ENCODE measurements around the gene DSCAM. TPM values are rescaled to one million over a fixed set of nuclear protein-coding genes. Genes with fewer than 3 reads are reported as not detected.

DSCAM gene
- total RNA-seq, 1 experiment from 2014 or later, result 0.13 TPM

DNA sequence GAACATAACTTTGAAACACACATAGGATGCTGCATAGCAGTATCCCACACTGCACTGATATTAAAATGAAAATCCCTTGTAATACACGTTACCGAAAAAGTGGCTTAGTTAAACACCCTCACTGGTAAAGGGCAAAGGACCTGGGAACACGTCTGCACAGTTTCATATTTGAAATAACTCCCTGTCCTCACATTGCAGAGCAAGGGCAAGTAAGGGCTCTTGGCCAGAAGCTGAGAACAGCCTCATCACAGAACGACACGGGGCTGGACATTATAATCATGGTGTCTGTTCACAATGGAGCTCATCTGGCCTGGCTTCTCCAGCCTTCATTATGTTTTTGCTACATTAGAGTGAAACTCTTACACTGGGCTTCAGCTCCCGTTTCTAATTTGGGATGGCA, 772.8 kb downstream of the DSCAM start:
- TF ChIP-seq NR2C2 (CRISPR knock-in tag; IDR thresholded peaks at IDR 0.05) (no peak), ZMAT4 (CRISPR knock-in tag; IDR thresholded peaks at IDR 0.05) (no peak), NFATC4 (CRISPR knock-in tag; IDR thresholded peaks at IDR 0.05) (no peak), OVOL2 (CRISPR knock-in tag; IDR thresholded peaks at IDR 0.05; ENCODE audit: borderline replicate concordance) (no peak), TCF7 (CRISPR knock-in tag; IDR thresholded peaks at IDR 0.05; ENCODE audit: low read depth) (no peak), TEAD1 (CRISPR knock-in tag; IDR thresholded peaks at IDR 0.05) (no peak), GABPB1 (CRISPR knock-in tag; IDR thresholded peaks at IDR 0.05) (no peak), ETV6 (CRISPR knock-in tag; IDR thresholded peaks at IDR 0.05) (no peak), ELF4 (CRISPR knock-in tag; IDR thresholded peaks at IDR 0.05; ENCODE audit: low read depth) (no peak)
- TF ChIP-seq, protein P1, sequence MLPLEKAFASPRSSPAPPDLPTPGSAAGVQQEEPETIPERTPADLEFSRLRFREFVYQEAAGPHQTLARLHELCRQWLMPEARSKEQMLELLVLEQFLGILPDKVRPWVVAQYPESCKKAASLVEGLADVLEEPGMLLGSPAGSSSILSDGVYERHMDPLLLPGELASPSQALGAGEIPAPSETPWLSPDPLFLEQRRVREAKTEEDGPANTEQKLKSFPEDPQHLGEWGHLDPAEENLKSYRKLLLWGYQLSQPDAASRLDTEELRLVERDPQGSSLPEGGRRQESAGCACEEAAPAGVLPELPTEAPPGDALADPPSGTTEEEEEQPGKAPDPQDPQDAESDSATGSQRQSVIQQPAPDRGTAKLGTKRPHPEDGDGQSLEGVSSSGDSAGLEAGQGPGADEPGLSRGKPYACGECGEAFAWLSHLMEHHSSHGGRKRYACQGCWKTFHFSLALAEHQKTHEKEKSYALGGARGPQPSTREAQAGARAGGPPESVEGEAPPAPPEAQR (CRISPR knock-in tag; IDR thresholded peaks at IDR 0.05), result no peak
- TF ChIP-seq, protein P2, sequence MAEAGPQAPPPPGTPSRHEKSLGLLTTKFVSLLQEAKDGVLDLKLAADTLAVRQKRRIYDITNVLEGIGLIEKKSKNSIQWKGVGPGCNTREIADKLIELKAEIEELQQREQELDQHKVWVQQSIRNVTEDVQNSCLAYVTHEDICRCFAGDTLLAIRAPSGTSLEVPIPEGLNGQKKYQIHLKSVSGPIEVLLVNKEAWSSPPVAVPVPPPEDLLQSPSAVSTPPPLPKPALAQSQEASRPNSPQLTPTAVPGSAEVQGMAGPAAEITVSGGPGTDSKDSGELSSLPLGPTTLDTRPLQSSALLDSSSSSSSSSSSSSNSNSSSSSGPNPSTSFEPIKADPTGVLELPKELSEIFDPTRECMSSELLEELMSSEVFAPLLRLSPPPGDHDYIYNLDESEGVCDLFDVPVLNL (CRISPR knock-in tag; IDR thresholded peaks at IDR 0.05; ENCODE audit: borderline replicate concordance, low read depth), result no peak
- TF ChIP-seq, protein P3, sequence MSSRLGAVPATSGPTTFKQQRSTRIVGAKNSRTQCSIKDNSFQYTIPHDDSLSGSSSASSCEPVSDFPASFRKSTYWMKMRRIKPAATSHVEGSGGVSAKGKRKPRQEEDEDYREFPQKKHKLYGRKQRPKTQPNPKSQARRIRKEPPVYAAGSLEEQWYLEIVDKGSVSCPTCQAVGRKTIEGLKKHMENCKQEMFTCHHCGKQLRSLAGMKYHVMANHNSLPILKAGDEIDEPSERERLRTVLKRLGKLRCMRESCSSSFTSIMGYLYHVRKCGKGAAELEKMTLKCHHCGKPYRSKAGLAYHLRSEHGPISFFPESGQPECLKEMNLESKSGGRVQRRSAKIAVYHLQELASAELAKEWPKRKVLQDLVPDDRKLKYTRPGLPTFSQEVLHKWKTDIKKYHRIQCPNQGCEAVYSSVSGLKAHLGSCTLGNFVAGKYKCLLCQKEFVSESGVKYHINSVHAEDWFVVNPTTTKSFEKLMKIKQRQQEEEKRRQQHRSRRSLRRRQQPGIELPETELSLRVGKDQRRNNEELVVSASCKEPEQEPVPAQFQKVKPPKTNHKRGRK (CRISPR knock-in tag; IDR thresholded peaks at IDR 0.05; ENCODE audit: borderline replicate concordance), result no peak
- H3K4me3 Mint-ChIP-seq, result no peak overlapping the region
- ATAC-seq (no peak), DNase-seq (ENCODE audit: low spot score) (no peak)
- H3K4me1 Mint-ChIP-seq, result no peaks in the 10 kb centered on the region
- ChIA-PET CTCF (interaction anchor here (0.5 to 1.1 kb wide), 2 partner anchors 106 to 160 kb away, joined by 3 read pairs; no protein-coding TSS in a partner anchor), POLR2A (no interaction called here)
- no peaks in the 10 kb centered on the region for H3K36me3 Mint-ChIP-seq
- no peaks in the 10 kb centered on the region for H3K27me3 Mint-ChIP-seq (ENCODE audit: low read depth)
- H3K9me3 Mint-ChIP-seq, result no peaks in the 10 kb centered on the region
- no peak overlapping the region for H3K27ac Mint-ChIP-seq

DNA sequence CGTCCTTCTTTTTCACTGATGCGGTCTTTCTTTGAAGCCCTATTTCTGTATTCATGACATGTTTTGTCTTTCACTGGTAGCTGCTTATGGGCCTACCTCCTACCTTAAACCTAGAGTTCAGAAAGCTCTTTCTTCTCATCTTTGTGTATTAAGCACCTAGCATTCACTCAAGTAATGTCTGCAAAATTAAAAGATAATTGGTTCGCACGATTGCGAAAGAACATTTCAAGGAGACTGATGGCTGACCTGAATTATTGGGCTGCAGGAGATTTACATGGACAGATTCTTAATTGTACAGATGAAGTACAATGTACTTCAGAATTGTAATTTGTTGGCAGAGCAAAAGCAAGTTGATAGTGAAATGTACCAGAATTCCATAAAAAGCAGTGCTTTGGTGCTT, 773.3 kb downstream of the DSCAM start:
- ChIA-PET POLR2A (no interaction called here), CTCF (interaction anchor here (1.1 kb wide), 1 partner anchor 106 kb away, joined by 3 read pairs; no protein-coding TSS in a partner anchor)
- ATAC-seq (no peak), DNase-seq (ENCODE audit: low spot score) (no peak)
- Mint-ChIP-seq H3K9me3 (no peaks in the 10 kb centered on the region), H3K36me3 (no peaks in the 10 kb centered on the region), H3K27me3 (ENCODE audit: low read depth) (no peaks in the 10 kb centered on the region), H3K27ac (no peak overlapping the region), H3K4me3 (no peak overlapping the region), H3K4me1 (no peaks in the 10 kb centered on the region)
- no peak for TF ChIP-seq ATF3 (CRISPR knock-in tag; conservative IDR thresholded peaks at IDR 0.05)
- no peak for TF ChIP-seq ATF1 (CRISPR knock-in tag; IDR thresholded peaks at IDR 0.05)
- no peak for TF ChIP-seq TP53 (CRISPR knock-in tag; IDR thresholded peaks at IDR 0.05)
- no peak for TF ChIP-seq NFE2L1 (CRISPR knock-in tag; IDR thresholded peaks at IDR 0.05)
- TF ChIP-seq ATF2 (CRISPR knock-in tag; IDR thresholded peaks at IDR 0.05; ENCODE audit: borderline replicate concordance, low read depth), result no peak
- TF ChIP-seq SMAD4 (CRISPR knock-in tag; IDR thresholded peaks at IDR 0.05), result no peak
- TF ChIP-seq ERG (CRISPR knock-in tag; IDR thresholded peaks at IDR 0.05), result no peak
- no peak for TF ChIP-seq ATF6 (CRISPR knock-in tag; IDR thresholded peaks at IDR 0.05)
- TF ChIP-seq, protein P1 (CRISPR knock-in tag; IDR thresholded peaks at IDR 0.05), result no peak
- TF ChIP-seq NR3C1 (CRISPR knock-in tag; conservative IDR thresholded peaks at IDR 0.05; ENCODE audit: low read depth), result no peak
- no peak for TF ChIP-seq ZNF671 (CRISPR knock-in tag; IDR thresholded peaks at IDR 0.05)
- TF ChIP-seq FOXP1 (CRISPR knock-in tag; IDR thresholded peaks at IDR 0.05; ENCODE audit: borderline replicate concordance), result no peak
- TF ChIP-seq, protein P4, sequence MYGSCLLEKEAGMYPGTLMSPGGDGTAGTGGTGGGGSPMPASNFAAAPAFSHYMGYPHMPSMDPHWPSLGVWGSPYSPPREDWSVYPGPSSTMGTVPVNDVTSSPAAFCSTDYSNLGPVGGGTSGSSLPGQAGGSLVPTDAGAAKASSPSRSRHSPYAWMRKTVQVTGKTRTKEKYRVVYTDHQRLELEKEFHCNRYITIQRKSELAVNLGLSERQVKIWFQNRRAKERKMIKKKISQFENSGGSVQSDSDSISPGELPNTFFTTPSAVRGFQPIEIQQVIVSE (CRISPR knock-in tag; IDR thresholded peaks at IDR 0.05; ENCODE audit: borderline replicate concordance), result no peak
